Measurements from ENCODE around the gene SYCP2.

GRCh38 chr20:59829786-59830664, 103.4 kb downstream of the SYCP2 start:
- TF ChIP-seq, protein P1, sequence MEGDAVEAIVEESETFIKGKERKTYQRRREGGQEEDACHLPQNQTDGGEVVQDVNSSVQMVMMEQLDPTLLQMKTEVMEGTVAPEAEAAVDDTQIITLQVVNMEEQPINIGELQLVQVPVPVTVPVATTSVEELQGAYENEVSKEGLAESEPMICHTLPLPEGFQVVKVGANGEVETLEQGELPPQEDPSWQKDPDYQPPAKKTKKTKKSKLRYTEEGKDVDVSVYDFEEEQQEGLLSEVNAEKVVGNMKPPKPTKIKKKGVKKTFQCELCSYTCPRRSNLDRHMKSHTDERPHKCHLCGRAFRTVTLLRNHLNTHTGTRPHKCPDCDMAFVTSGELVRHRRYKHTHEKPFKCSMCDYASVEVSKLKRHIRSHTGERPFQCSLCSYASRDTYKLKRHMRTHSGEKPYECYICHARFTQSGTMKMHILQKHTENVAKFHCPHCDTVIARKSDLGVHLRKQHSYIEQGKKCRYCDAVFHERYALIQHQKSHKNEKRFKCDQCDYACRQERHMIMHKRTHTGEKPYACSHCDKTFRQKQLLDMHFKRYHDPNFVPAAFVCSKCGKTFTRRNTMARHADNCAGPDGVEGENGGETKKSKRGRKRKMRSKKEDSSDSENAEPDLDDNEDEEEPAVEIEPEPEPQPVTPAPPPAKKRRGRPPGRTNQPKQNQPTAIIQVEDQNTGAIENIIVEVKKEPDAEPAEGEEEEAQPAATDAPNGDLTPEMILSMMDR (IDR thresholded peaks at IDR 0.05; ENCODE audit: control extremely low read depth in 1 of 3, insufficient read depth in 1 of 3, low read depth in 1 of 3, low read length in 3 of 3): no peak
- TF ChIP-seq POLR2A (IDR thresholded peaks at IDR 0.05; ENCODE audit: control extremely low read depth in 1 of 2, low read depth in 2 of 2, low read length in 2 of 2) (no peak), EP300 (IDR thresholded peaks at IDR 0.05; ENCODE audit: borderline replicate concordance in 1 of 2, low read depth in 2 of 2, low read length in 2 of 2) (no peak)

Data from H1 (cell line).